GM12864 (cell line): ENCODE results near the gene ADCY9.
"Not testable (repeated sequence)": the region's sequence is repeated elsewhere in the genome, so short reads cannot be mapped to it uniquely, and the experiment has no call there.

ENCODE experiments used
- DNase-seq: peaks from one replicate; pipeline ENCODE4 v3.0.0-alpha.2; 2011; ENCODE audit warnings: low read depth
- H3K4me3 ChIP-seq: 2 replicates; pipeline ENCODE4 v1.5.1; 2011; ENCODE audit warnings: mild to moderate bottlenecking, low read depth, low read length, control low read depth
- CTCF ChIP-seq: IDR thresholded peaks from 2 replicates; pipeline ENCODE4 v1.5.1; 2011; ENCODE audit warnings: low read depth, mild to moderate bottlenecking, moderate library complexity, low read length, control low read depth, inconsistent platforms; ENCODE audit errors: missing control alignments

Gene ADCY9

GRCh38 chr16:3963203-3963602 lies 153.0 kb downstream of the ADCY9 start:
- H3K4me3 ChIP-seq: no peak overlapping the region
- DNase-seq: no peak
- TF ChIP-seq CTCF: no peak

- DNase-seq: no peak
- no peak for TF ChIP-seq CTCF
- H3K4me3 ChIP-seq: no peak overlapping the region
Observed at GRCh38 chr16:3961449-3961849, 154.8 kb downstream of the ADCY9 start.

- not testable (repeated sequence) for H3K4me3 ChIP-seq, DNase-seq
Observed at GRCh38 chr16:3959926-3960590, 156.2 kb downstream of the ADCY9 start.

GRCh38 chr16:3959148-3959547 lies 157.1 kb downstream of the ADCY9 start:
- TF ChIP-seq CTCF: no peak
- no peak for DNase-seq
- no peak overlapping the region for H3K4me3 ChIP-seq

GRCh38 chr16:3957344-3957980 lies 158.8 kb downstream of the ADCY9 start:
- no peak for TF ChIP-seq CTCF
- no peak for DNase-seq
- no peak overlapping the region for H3K4me3 ChIP-seq

GRCh38 chr16:3954411-3954921 lies 161.8 kb downstream of the ADCY9 start:
- no peak overlapping the region for H3K4me3 ChIP-seq
- no peak for TF ChIP-seq CTCF
- no peak for DNase-seq

GRCh38 chr16:3953728-3954410 lies 162.4 kb downstream of the ADCY9 start:
- DNase-seq: no peak
- TF ChIP-seq CTCF: no peak
- H3K4me3 ChIP-seq: no peak overlapping the region
